Left lung (tissue), 10 donors: ENCODE results near the gene GPHA2. TPM values are rescaled to one million over a fixed set of nuclear protein-coding genes. Genes with fewer than 3 reads are reported as not detected.
A peak's percentile ranks its signal among the peaks of the same experiment; 100 is the strongest.

Source experiments
- ATAC-seq: fragments of 200-7000 bp; cut with Tn5 transposase; one replicate; pipeline ENCODE4 v1.9.1; 2020; ENCODE audit warnings: moderate library complexity
- DNase-seq, 4 donors: peaks; one replicate each; pipeline ENCODE4 v3.0.0-alpha.2; 2013 to 2020
- H3K27ac ChIP-seq, 2 donors: fragments of 200-600 bp; sonication (generic) in 1 of 2; one replicate each; pipeline versions ENCODE4 v1.5.0 to v1.8.0; 2020 to 2021
- H3K27me3 ChIP-seq, 2 donors: fragments of 200-600 bp; sonication (generic) in 1 of 2; one replicate each; pipeline versions ENCODE4 v1.5.0 to v1.8.0; 2020 to 2021
- H3K36me3 ChIP-seq, 2 donors: fragments of 200-600 bp; sonication (generic) in 1 of 2; one replicate each; pipeline versions ENCODE4 v1.5.0 to v1.8.0; 2020 to 2021
- H3K4me1 ChIP-seq, 2 donors: fragments of 200-600 bp; one replicate each; pipeline ENCODE4 v1.8.0; 2021
- H3K4me3 ChIP-seq, 2 donors: fragments of 200-600 bp; sonication (generic) in 1 of 2; one replicate each; pipeline versions ENCODE4 v1.5.0 to v1.8.0; 2020 to 2021; ENCODE audit warnings: mild to moderate bottlenecking in 1 of 2
- H3K9me3 ChIP-seq, 2 donors: fragments of 200-600 bp; sonication (generic) in 1 of 2; one replicate each; pipeline versions ENCODE4 v1.5.0 to v1.8.0; 2020 to 2021
- intact Hi-C, 2 donors: fragments of 100-400 bp; cut with DNase I; formaldehyde crosslinking; loops; one replicate each; pipeline versions ENCODE4 v1.11.2 to v1.14.2; 2022
- polyA plus RNA-seq, 6 donors: library from polyadenylated mRNA; unstranded; fragments of 120-200 nt; gene quantifications; one replicate each; pipeline ENCODE4 v1.2.1, GENCODE V29; 2013; ENCODE audit not compliant: insufficient read length in 6 of 6
- total RNA-seq, 2 donors: library from RNA; stranded (reverse); fragmentation: NEBNext Ultra II Directional; extraction: Animal tissue kit (Norgen Biotek cat#: 25700); gene quantifications; one replicate each; pipeline ENCODE4 v1.2.1, GENCODE V29; 2021
- TF ChIP-seq, protein P1 (sequence below), 2 donors: fragments of 200-600 bp; sonication (generic) in 1 of 2; IDR thresholded peaks; one replicate each; pipeline versions ENCODE4 v1.5.0 to v1.8.0; 2021; ENCODE audit warnings: antibody characterized with exemption in 2 of 2
- donor health status: DM: no; HTN: yes; CAD: no.
- donor health status: DM: no; HTN: no; CAD: no.

The GPHA2 gene
- total and polyA plus RNA-seq, 8 donors = 0.25 to 0.60 (median 0.49) TPM; not detected in 5

DNA sequence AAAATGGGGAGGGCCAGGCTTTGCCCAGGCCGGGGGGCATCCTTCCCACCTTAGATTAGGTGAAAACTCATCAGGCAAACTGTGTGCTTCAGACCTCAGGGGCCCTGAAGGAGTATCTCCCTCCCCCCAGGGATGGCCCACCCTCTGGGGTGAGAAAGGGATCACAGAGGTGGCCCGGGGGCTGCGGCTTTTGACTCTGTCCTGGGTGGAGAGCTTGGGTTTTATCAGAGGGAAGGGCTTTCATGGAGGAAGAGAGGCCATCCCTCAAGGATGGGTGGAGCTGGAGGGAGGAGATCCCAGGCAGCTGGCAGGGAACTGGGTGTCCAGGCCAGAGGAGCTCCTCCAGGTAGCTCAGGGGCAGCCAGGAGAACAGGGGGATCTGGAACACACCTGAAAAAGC lies 14.3 kb downstream of the GPHA2 start:
- Histone ChIP-seq H3K36me3 (no peaks in the 10 kb centered on the region), H3K9me3 (no peaks in the 10 kb centered on the region), H3K27ac (no peak overlapping the region), H3K27me3 (no peaks in the 10 kb centered on the region), H3K4me3 (no peak overlapping the region), H3K4me1 (peaks cover 14 to 38% of the 10 kb centered on the region in 2 donors)
- TF ChIP-seq, protein P1, sequence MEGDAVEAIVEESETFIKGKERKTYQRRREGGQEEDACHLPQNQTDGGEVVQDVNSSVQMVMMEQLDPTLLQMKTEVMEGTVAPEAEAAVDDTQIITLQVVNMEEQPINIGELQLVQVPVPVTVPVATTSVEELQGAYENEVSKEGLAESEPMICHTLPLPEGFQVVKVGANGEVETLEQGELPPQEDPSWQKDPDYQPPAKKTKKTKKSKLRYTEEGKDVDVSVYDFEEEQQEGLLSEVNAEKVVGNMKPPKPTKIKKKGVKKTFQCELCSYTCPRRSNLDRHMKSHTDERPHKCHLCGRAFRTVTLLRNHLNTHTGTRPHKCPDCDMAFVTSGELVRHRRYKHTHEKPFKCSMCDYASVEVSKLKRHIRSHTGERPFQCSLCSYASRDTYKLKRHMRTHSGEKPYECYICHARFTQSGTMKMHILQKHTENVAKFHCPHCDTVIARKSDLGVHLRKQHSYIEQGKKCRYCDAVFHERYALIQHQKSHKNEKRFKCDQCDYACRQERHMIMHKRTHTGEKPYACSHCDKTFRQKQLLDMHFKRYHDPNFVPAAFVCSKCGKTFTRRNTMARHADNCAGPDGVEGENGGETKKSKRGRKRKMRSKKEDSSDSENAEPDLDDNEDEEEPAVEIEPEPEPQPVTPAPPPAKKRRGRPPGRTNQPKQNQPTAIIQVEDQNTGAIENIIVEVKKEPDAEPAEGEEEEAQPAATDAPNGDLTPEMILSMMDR (IDR thresholded peaks at IDR 0.05) = no peak
- ATAC-seq (no peak), DNase-seq (no peak)
- intact Hi-C loops = no loop called here

DNA sequence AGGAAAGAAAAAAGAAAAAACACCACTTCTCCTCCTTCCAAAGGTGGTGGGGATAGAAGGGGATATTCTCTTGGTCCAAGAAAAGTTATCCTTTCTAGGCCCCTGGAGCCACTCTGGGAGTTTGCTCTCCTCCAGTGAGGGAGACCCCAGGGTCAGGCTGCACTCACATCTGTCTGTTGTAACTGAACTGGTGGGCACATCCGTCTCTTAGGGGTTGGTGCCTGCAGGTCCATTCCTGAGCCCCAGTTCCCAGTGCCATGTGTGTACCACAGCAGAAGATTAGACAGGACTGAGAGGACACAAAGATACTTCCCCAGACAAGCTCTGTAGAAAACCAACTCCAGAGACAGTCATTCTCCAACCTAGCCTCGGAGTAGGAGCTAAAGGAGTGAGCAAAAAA lies 15.6 kb downstream of the GPHA2 start:
- intact Hi-C loops = no loop called here
- Histone ChIP-seq H3K4me1 (peaks cover 18 to 38% of the 10 kb centered on the region in 2 donors), H3K27me3 (no peaks in the 10 kb centered on the region), H3K27ac (no peak overlapping the region), H3K36me3 (no peaks in the 10 kb centered on the region), H3K4me3 (no peak overlapping the region), H3K9me3 (no peaks in the 10 kb centered on the region)
- TF ChIP-seq, protein P1 (IDR thresholded peaks at IDR 0.05) = no peak
- DNase-seq (no peak), ATAC-seq (no peak)

GRCh38 chr11:64919627-64920026 lies 16.1 kb downstream of the GPHA2 start:
- intact Hi-C loops = no loop called here
- no peaks in the 10 kb centered on the region for H3K36me3 ChIP-seq
- no peaks in the 10 kb centered on the region for H3K9me3 ChIP-seq
- peaks cover 15 to 37% of the 10 kb centered on the region in 2 donors for H3K4me1 ChIP-seq
- H3K27ac ChIP-seq = no peak overlapping the region
- no peak overlapping the region for H3K4me3 ChIP-seq
- ATAC-seq (no peak), DNase-seq (peak in 1 of 4 donors; percentile 35)
- H3K27me3 ChIP-seq = no peaks in the 10 kb centered on the region
- TF ChIP-seq, protein P1 (IDR thresholded peaks at IDR 0.05) = no peak

- no peaks in the 10 kb centered on the region for H3K27me3 ChIP-seq
- peak overlapping the region; percentile 17 to 89 for H3K4me3 ChIP-seq
- TF ChIP-seq, protein P1 (IDR thresholded peaks at IDR 0.05) = no peak
- peaks cover 0 to 13% of the 10 kb centered on the region in 2 donors for H3K36me3 ChIP-seq
- H3K27ac ChIP-seq = peak overlapping the region; percentile 82
- peaks cover 15 to 30% of the 10 kb centered on the region in 2 donors for H3K4me1 ChIP-seq
- intact Hi-C loops = no loop called here
- H3K9me3 ChIP-seq = no peaks in the 10 kb centered on the region
- DNase-seq (peak in 2 of 4 donors; percentile 16 to 59), ATAC-seq (peak; percentile 1)
These were observed 17.7 kb downstream of the GPHA2 start for GRCh38 chr11:64918017-64918416.

DNA sequence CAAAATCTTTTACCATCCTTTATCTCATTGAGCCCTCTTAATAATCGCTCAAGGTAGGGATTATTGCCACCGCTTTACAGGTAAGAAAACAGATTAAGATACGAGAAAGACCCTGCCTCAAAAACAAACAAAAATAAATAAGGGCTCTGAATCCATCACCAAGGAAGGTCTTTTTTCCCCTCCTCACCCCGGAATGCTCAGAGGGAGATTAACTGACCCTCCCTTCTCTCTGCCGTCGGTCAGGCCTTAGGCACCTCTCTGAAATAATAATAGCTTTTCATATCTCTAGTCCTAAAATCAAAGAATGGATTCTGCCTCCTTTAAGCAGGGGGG lies 18.1 kb downstream of the GPHA2 start:
- Histone ChIP-seq H3K4me1 (peaks cover 15 to 30% of the 10 kb centered on the region in 2 donors), H3K36me3 (peaks cover 0 to 17% of the 10 kb centered on the region in 2 donors), H3K9me3 (no peaks in the 10 kb centered on the region), H3K4me3 (peak overlapping the region; percentile 17 to 89), H3K27me3 (no peaks in the 10 kb centered on the region), H3K27ac (peak overlapping the region; percentile 82)
- ATAC-seq (no peak), DNase-seq (no peak)
- TF ChIP-seq, protein P1 (IDR thresholded peaks at IDR 0.05) = no peak
- intact Hi-C loops = no loop called here
